Suprapubic skin (tissue), 4 donors: ENCODE results near the gene FKBP2. TPM values are rescaled to one million over a fixed set of nuclear protein-coding genes. Genes with fewer than 3 reads are reported as not detected.

Experiments used
- DNase-seq, 2 donors: peaks; one replicate each; pipeline ENCODE4 v3.0.0-alpha.2; 2019; ENCODE audit warnings: low spot score in 2 of 2
- H3K27ac ChIP-seq: fragments of 200-600 bp; sonication (generic); one replicate; pipeline ENCODE4 v1.5.1; 2019
- H3K27me3 ChIP-seq: fragments of 200-600 bp; sonication (generic); one replicate; pipeline ENCODE4 v1.5.1; 2019
- H3K36me3 ChIP-seq: fragments of 200-600 bp; sonication (generic); one replicate; pipeline ENCODE4 v1.5.1; 2019
- H3K4me1 ChIP-seq: fragments of 200-600 bp; sonication (generic); one replicate; pipeline ENCODE4 v1.5.1; 2019
- H3K4me3 ChIP-seq: fragments of 200-600 bp; sonication (generic); one replicate; pipeline ENCODE4 v1.5.1; 2019; ENCODE audit warnings: mild to moderate bottlenecking
- H3K9me3 ChIP-seq: fragments of 200-600 bp; sonication (generic); one replicate; pipeline ENCODE4 v1.5.1; 2019
- CTCF ChIP-seq, 2 donors: fragments of 200-600 bp in 1 of 2; fragments of 450-650 bp in 1 of 2; sonication (generic) in 1 of 2; IDR thresholded peaks; one replicate each; pipeline ENCODE4 v1.5.1; 2016 to 2019; ENCODE audit warnings: antibody characterized with exemption in 2 of 2, mild to moderate bottlenecking in 1 of 2, moderate library complexity in 1 of 2
- EP300 ChIP-seq: sonication (generic); formaldehyde crosslinking; IDR thresholded peaks from one replicate; pipeline ENCODE4 v1.6.1; 2017; ENCODE audit warnings: antibody characterized with exemption
- POLR2A ChIP-seq, 2 donors: fragments of 450-650 bp; IDR thresholded peaks; one replicate each; pipeline ENCODE4 v1.6.1; 2017; ENCODE audit warnings: antibody characterized with exemption in 2 of 2, mild to moderate bottlenecking in 2 of 2, moderate library complexity in 2 of 2
- POLR2AphosphoS5 ChIP-seq, 3 donors: sonication (generic); formaldehyde crosslinking; IDR thresholded peaks; one replicate each; pipeline ENCODE4 v1.6.1; 2017; ENCODE audit warnings: antibody characterized with exemption in 3 of 3
- WGBS: methylation state at CpG from one replicate; pipeline ENCODE4 v1.1.5; 2018; 5-methylcytosine and 5-hydroxymethylcytosine counted together
- total RNA-seq, 4 donors: library from RNA; depleted of rRNA; stranded (reverse); fragments of >200 nt; gene quantifications; one replicate each; pipeline ENCODE4 v1.1.0, GENCODE V29; 2016

The FKBP2 gene
- total RNA-seq, 4 donors from 2014 or later: 43.9 to 64.7 (median 53.4) TPM

GRCh38 chr11:64290352-64291261, 49.7 kb downstream of the FKBP2 start:
- H3K36me3 ChIP-seq: peaks cover 6% of the 10 kb centered on the region
- DNase-seq: no peak
- WGBS: 66% methylated on average over 4 of the region's 10 CpGs
- TF ChIP-seq POLR2AphosphoS5 (IDR thresholded peaks at IDR 0.05) (no peak), CTCF (IDR thresholded peaks at IDR 0.05) (no peak), EP300 (no peak), POLR2A (IDR thresholded peaks at IDR 0.05) (no peak)
- no peak overlapping the region for H3K27ac ChIP-seq
- H3K9me3 ChIP-seq: no peaks in the 10 kb centered on the region
- H3K4me3 ChIP-seq: no peak overlapping the region
- peaks cover 35% of the 10 kb centered on the region for H3K4me1 ChIP-seq
- H3K27me3 ChIP-seq: peaks cover 27% of the 10 kb centered on the region

- peaks cover 29% of the 10 kb centered on the region for H3K4me1 ChIP-seq
- no peak within 1 kb of the TSS for H3K27ac ChIP-seq
- peaks cover 27% of the 10 kb centered on the region for H3K27me3 ChIP-seq
- TF ChIP-seq CTCF (IDR thresholded peaks at IDR 0.05): no peak
- peaks cover 6% of the 10 kb centered on the region for H3K36me3 ChIP-seq
- no peak for DNase-seq
- H3K9me3 ChIP-seq: no peaks in the 10 kb centered on the region
- 13% methylated on average over 6 of the region's 45 CpGs for WGBS
- peak within 1 kb of the TSS; percentile 53 for H3K4me3 ChIP-seq
Observed at GRCh38 chr11:64291262-64291751, 50.4 kb downstream of the FKBP2 start, which contains the start of gene KCNK4. TSS of gene KCNK4 (plus strand) at chr11:64291302. CDS start at chr11:64293019, 1,717 bp downstream.

GRCh38 chr11:64291752-64292459, 51.0 kb downstream of the FKBP2 start:
- DNase-seq: no peak
- no peak for TF ChIP-seq EP300
- no peak for TF ChIP-seq CTCF (IDR thresholded peaks at IDR 0.05)
- TF ChIP-seq POLR2AphosphoS5 (IDR thresholded peaks at IDR 0.05): no peak
- no peak for TF ChIP-seq POLR2A (IDR thresholded peaks at IDR 0.05)
- Histone ChIP-seq H3K4me1 (peaks cover 29% of the 10 kb centered on the region), H3K27me3 (peaks cover 33% of the 10 kb centered on the region), H3K27ac (no peak overlapping the region), H3K36me3 (peaks cover 6% of the 10 kb centered on the region), H3K9me3 (no peaks in the 10 kb centered on the region), H3K4me3 (peak overlapping the region; percentile 53)
- 2% methylated on average over 15 of the region's 96 CpGs for WGBS

- H3K4me3 ChIP-seq: peak overlapping the region; percentile 53
- peaks cover 6% of the 10 kb centered on the region for H3K36me3 ChIP-seq
- DNase-seq: no peak
- TF ChIP-seq POLR2A (IDR thresholded peaks at IDR 0.05) (no peak), POLR2AphosphoS5 (IDR thresholded peaks at IDR 0.05) (no peak), CTCF (IDR thresholded peaks at IDR 0.05) (no peak), EP300 (no peak)
- H3K4me1 ChIP-seq: peaks cover 34% of the 10 kb centered on the region
- WGBS: 41% methylated on average over 34 of the region's 42 CpGs
- peaks cover 40% of the 10 kb centered on the region for H3K27me3 ChIP-seq
- no peaks in the 10 kb centered on the region for H3K9me3 ChIP-seq
- no peak overlapping the region for H3K27ac ChIP-seq
Observed at GRCh38 chr11:64292460-64293254, 51.8 kb downstream of the FKBP2 start.

Other genes starting within 250 kb of the FKBP2 start
- gene FLRT1, start 205.2 kb upstream of the FKBP2 start, total RNA-seq: not detected
- 10 to 100 TPM; 29.2 to 64.6 (median 46.2) TPM for gene MACROD1, start 75.0 kb upstream of the FKBP2 start, total RNA-seq
- 10 to 100 TPM; 47.1 to 93.9 (median 87.4) TPM for gene STIP1, start 54.9 kb upstream of the FKBP2 start, total RNA-seq
- gene FERMT3, start 34.4 kb upstream of the FKBP2 start, total RNA-seq: 10 to 100 TPM in 2 of 4 donors, 1 to 10 TPM in 2; 4.7 to 22.2 (median 8.2) TPM
- gene TRPT1, start 14.9 kb upstream of the FKBP2 start, total RNA-seq: 10 to 100 TPM; 48.4 to 62.2 (median 52.8) TPM
- gene NUDT22, start 14.8 kb upstream of the FKBP2 start, total RNA-seq: 10 to 100 TPM; 44.5 to 66.1 (median 54.4) TPM
- gene DNAJC4, start 10.5 kb upstream of the FKBP2 start, total RNA-seq: 10 to 100 TPM; 26.9 to 55.1 (median 37.3) TPM
- gene VEGFB, start 6.5 kb upstream of the FKBP2 start, total RNA-seq: 10 to 100 TPM; 56.1 to 75.0 (median 65.5) TPM
- 100 to 1,000 TPM; 127 to 220 (median 158) TPM for gene PPP1R14B, start 5.8 kb downstream of the FKBP2 start, total RNA-seq
- 10 to 100 TPM; 33.3 to 46.9 (median 36.3) TPM for gene PLCB3, start 10.4 kb downstream of the FKBP2 start, total RNA-seq
- gene BAD, start 43.6 kb downstream of the FKBP2 start, total RNA-seq: 10 to 100 TPM; 57.1 to 71.9 (median 64.4) TPM
- 10 to 100 TPM; 17.8 to 30.0 (median 19.7) TPM for gene GPR137, start 44.8 kb downstream of the FKBP2 start, total RNA-seq
- gene KCNK4, start 50.2 kb downstream of the FKBP2 start, total RNA-seq: not detected
- gene CATSPERZ, start 59.3 kb downstream of the FKBP2 start, total RNA-seq: not detected
- 10 to 100 TPM; 65.0 to 93.6 (median 74.3) TPM for gene ESRRA, start 64.4 kb downstream of the FKBP2 start, total RNA-seq
- gene TRMT112, start 76.5 kb downstream of the FKBP2 start, total RNA-seq: 100 to 1,000 TPM; 170 to 332 (median 255) TPM
- 100 to 1,000 TPM; 130 to 227 (median 187) TPM for gene PRDX5, start 77.0 kb downstream of the FKBP2 start, total RNA-seq
- gene CCDC88B, start 99.1 kb downstream of the FKBP2 start, total RNA-seq: 1 to 10 TPM; 3.3 to 8.3 (median 5.4) TPM
- gene RPS6KA4, start 118.1 kb downstream of the FKBP2 start, total RNA-seq: 10 to 100 TPM; 29.4 to 46.0 (median 39.6) TPM